ENCODE measurements around the gene GP5.

GRCh38 chr3:194424953-194425352 is 25.9 kb upstream of the GP5 start:
- TF ChIP-seq POLR2A (IDR thresholded peaks at IDR 0.05) = no peak
- TF ChIP-seq, protein P1, sequence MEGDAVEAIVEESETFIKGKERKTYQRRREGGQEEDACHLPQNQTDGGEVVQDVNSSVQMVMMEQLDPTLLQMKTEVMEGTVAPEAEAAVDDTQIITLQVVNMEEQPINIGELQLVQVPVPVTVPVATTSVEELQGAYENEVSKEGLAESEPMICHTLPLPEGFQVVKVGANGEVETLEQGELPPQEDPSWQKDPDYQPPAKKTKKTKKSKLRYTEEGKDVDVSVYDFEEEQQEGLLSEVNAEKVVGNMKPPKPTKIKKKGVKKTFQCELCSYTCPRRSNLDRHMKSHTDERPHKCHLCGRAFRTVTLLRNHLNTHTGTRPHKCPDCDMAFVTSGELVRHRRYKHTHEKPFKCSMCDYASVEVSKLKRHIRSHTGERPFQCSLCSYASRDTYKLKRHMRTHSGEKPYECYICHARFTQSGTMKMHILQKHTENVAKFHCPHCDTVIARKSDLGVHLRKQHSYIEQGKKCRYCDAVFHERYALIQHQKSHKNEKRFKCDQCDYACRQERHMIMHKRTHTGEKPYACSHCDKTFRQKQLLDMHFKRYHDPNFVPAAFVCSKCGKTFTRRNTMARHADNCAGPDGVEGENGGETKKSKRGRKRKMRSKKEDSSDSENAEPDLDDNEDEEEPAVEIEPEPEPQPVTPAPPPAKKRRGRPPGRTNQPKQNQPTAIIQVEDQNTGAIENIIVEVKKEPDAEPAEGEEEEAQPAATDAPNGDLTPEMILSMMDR (IDR thresholded peaks at IDR 0.05) = no peak

Measured in testis (tissue), 2 donors.